Parathyroid adenoma (tissue), 2 donors: ENCODE measurements around the gene MPC2.
A peak's percentile ranks its signal among the peaks of the same experiment; 100 is the strongest.
"Not testable (repeated sequence)": the region's sequence is repeated elsewhere in the genome, so short reads cannot be mapped to it uniquely, and the experiment has no call there.

Source experiments
- H2AFZ ChIP-seq: fragments of 300-600 bp; sonication (generic); one replicate; pipeline ENCODE4 v1.7.0; 2017; ENCODE audit warnings: antibody characterized with exemption, mild to moderate bottlenecking
- H3K27ac ChIP-seq: fragments of 300-600 bp; sonication (generic); one replicate; pipeline ENCODE4 v1.7.0; 2017
- H3K27me3 ChIP-seq: fragments of 300-600 bp; sonication (generic); one replicate; pipeline ENCODE4 v1.7.0; 2017; ENCODE audit warnings: low read length; ENCODE audit not compliant: control insufficient read depth, insufficient read depth
- H3K36me3 ChIP-seq: fragments of 300-600 bp; sonication (generic); one replicate; pipeline ENCODE4 v1.7.0; 2017; ENCODE audit warnings: low read length; ENCODE audit not compliant: control insufficient read depth, insufficient read depth
- H3K4me1 ChIP-seq: fragments of 300-600 bp; sonication (generic); one replicate; pipeline ENCODE4 v1.7.0; 2017; ENCODE audit warnings: control low read depth
- H3K4me2 ChIP-seq: fragments of 300-600 bp; sonication (generic); one replicate; pipeline ENCODE4 v1.7.0; 2017; ENCODE audit warnings: low read length
- H3K4me3 ChIP-seq: fragments of 300-600 bp; sonication (generic); one replicate; pipeline ENCODE4 v1.7.0; 2017; ENCODE audit warnings: low read depth, low read length
- H3K79me2 ChIP-seq: fragments of 300-600 bp; sonication (generic); one replicate; pipeline ENCODE4 v1.7.0; 2017; ENCODE audit warnings: control low read depth
- H3K9ac ChIP-seq: fragments of 300-600 bp; sonication (generic); one replicate; pipeline ENCODE4 v1.7.0; 2017; ENCODE audit warnings: mild to moderate bottlenecking
- H3K9me3 ChIP-seq: fragments of 300-600 bp; sonication (generic); one replicate; pipeline ENCODE4 v1.7.0; 2017; ENCODE audit warnings: low read length; ENCODE audit not compliant: control insufficient read depth
- TF ChIP-seq, protein P1 (sequence below): fragments of 300-600 bp; sonication (generic); IDR thresholded peaks from one replicate; pipeline ENCODE4 v1.7.0; 2017; ENCODE audit warnings: antibody characterized with exemption, mild to moderate bottlenecking
- donor health status: primary hyperparathyroidism.

MPC2 gene

DNA sequence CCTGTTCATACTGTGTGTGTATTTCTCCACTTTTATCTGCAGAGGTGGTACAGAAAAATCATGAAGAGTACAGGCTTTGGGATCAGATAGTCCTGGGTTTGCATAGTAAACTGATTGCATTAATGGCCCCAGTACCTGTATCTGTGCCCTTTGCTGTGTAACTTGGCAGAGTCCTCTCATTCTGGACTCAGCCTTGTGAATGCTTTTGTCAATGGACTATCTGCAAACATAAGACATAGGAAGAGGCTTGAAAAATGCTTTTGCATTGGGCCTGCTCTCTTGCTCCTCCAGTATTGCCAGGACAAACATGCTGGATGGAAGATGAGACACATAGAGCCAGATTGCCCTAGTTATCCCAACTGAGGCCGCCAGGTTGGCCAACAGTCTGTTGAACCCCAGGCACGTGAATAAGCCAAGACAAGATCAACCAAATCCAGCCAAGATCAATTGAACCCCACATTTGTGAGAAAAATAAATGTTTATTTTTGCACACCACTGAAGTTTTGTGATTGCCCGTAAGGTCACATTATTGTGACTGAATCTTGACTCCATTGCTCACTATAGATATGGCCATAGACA, 60.2 kb downstream of the MPC2 start:
- Histone ChIP-seq H3K9ac (no peak overlapping the region), H3K27me3 (no peaks in the 10 kb centered on the region), H3K4me3 (no peak overlapping the region), H3K4me1 (no peaks in the 10 kb centered on the region), H3K9me3 (no peaks in the 10 kb centered on the region), H3K36me3 (no peaks in the 10 kb centered on the region), H3K79me2 (no peaks in the 10 kb centered on the region), H3K27ac (no peak overlapping the region), H3K4me2 (no peak overlapping the region), H2AFZ (no peak overlapping the region)
- TF ChIP-seq, protein P1, sequence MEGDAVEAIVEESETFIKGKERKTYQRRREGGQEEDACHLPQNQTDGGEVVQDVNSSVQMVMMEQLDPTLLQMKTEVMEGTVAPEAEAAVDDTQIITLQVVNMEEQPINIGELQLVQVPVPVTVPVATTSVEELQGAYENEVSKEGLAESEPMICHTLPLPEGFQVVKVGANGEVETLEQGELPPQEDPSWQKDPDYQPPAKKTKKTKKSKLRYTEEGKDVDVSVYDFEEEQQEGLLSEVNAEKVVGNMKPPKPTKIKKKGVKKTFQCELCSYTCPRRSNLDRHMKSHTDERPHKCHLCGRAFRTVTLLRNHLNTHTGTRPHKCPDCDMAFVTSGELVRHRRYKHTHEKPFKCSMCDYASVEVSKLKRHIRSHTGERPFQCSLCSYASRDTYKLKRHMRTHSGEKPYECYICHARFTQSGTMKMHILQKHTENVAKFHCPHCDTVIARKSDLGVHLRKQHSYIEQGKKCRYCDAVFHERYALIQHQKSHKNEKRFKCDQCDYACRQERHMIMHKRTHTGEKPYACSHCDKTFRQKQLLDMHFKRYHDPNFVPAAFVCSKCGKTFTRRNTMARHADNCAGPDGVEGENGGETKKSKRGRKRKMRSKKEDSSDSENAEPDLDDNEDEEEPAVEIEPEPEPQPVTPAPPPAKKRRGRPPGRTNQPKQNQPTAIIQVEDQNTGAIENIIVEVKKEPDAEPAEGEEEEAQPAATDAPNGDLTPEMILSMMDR = no peak

DNA sequence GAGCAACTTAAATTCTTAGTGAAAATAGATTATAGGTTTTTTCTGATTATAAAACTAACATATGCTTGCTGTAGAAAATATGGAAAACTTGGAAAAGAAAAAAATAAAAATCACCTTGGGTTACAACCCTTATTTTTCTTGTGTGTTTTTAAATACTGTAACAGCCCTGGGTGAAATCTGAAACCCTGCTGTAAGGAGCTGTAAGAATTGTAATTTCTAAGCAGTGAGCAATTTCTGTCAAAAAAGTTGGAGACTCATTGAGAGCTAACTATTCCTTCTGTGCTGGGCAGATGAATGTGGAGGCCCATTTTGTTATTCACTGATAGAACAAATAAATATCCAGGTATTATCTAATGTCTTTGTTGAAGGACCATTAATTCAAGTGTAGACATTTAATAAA, 65.5 kb downstream of the MPC2 start:
- no peaks in the 10 kb centered on the region for H3K27me3 ChIP-seq
- H3K27ac ChIP-seq = no peak overlapping the region
- H2AFZ ChIP-seq = no peak overlapping the region
- no peaks in the 10 kb centered on the region for H3K36me3 ChIP-seq
- H3K4me2 ChIP-seq = peak overlapping the region; percentile 10
- no peak overlapping the region for H3K9ac ChIP-seq
- TF ChIP-seq, protein P1 = no peak
- H3K4me1 ChIP-seq = no peaks in the 10 kb centered on the region
- no peaks in the 10 kb centered on the region for H3K9me3 ChIP-seq
- H3K4me3 ChIP-seq = peak overlapping the region; percentile 8
- no peaks in the 10 kb centered on the region for H3K79me2 ChIP-seq

DNA sequence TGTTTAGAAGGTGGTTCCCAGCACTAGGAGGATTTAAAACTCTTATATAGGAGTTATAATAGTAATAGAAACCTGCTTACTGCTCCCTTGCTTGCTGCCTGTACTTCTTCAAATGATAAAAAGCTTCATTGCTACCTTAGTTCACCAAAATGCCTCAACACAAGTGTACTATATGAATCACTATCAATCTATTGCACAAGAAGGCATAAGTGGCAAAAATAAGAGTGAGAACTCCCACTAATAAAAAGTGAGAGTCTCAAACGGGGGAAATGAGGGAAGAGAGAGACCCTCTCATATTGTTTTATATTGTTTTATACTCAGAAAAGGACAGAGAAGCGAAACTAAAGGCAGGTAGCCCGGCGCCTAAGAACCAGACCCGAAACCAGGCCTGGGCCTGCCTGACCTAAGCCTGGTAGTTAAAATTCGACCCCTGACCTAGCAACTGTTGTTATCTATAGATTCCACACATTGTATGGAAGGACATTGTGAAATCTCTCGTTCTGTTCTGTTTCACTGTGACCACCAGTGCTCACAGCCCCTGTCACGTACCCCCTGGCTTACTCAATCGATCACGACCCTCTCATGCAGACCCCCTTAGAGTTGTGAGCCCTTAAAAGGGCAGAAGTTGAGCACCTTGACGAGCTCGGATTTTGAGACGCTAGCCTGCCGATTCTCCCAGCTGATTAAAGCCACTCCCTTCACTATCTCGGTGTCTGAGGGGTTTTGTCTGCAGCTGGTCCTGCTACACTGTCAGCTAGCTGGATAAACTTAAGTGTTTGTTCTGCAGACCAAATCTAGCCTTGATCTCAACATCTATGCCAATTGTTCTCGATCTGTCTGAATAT, 67.5 kb downstream of the MPC2 start:
- not testable (repeated sequence) for H3K4me2 ChIP-seq, H3K9ac ChIP-seq, H3K36me3 ChIP-seq, H3K9me3 ChIP-seq, H3K27me3 ChIP-seq, H2AFZ ChIP-seq, H3K4me3 ChIP-seq, H3K4me1 ChIP-seq, H3K27ac ChIP-seq, H3K79me2 ChIP-seq

DNA sequence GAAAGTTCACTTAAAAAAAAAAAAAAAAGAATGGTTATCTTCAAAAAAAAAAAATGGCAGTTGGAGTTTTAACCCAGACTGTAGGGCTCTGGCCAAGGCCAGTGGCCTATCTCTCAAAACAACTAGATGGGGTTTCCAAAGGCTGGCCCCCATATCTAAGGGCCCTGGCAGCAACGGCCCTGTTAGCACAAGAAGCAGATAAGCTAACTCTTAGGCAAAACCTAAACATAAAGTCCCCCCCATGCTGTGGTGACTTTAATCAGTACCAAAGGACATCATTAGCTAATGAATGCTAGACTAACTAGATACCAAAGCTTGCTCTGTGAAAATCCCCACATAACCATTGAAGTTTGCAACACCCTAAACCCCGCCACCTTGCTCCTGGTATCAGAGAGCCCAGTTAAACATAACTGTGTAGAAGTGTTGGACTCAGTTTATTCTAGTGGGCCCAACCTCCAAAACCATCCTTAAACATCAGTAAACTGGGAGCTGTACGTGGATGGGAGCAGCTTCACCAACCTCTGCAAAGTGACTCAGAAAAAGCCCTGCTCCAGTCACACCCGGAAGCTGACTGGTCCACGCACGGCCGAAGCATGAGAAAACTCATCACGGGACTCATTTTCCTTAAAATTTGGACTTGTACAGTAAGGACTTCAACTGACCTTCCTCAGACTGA, 70.0 kb downstream of the MPC2 start:
- H3K79me2 ChIP-seq, H3K4me3 ChIP-seq, H3K36me3 ChIP-seq, H3K27ac ChIP-seq, H3K9ac ChIP-seq, H2AFZ ChIP-seq, H3K27me3 ChIP-seq, H3K9me3 ChIP-seq, H3K4me2 ChIP-seq, H3K4me1 ChIP-seq: not testable (repeated sequence)
